Measurements from ENCODE around the gene ITPK1.

Gene ITPK1

DNA sequence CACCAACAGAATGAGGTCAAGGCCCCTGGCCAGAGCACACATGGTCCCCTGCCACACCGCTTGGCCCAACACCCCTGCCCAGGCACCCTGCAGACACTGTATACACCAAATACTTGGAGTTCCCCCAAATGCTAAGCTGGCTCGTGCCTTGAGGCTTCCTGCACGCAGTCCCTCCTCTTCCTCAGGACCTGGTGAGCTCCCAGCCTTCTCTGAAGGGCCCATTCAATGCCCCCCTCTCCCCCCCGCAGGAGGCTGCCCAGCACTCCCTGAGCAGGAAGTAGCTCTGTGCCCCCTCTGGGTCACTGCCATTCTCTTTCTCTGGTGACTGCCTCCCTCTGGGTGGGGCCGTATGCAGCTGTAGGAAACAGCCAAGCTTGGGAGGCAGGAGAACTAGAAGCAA, 75.3 kb downstream of the ITPK1 start:
- DNase-seq = peak in 1 of 2 donors; percentile 64

DNA sequence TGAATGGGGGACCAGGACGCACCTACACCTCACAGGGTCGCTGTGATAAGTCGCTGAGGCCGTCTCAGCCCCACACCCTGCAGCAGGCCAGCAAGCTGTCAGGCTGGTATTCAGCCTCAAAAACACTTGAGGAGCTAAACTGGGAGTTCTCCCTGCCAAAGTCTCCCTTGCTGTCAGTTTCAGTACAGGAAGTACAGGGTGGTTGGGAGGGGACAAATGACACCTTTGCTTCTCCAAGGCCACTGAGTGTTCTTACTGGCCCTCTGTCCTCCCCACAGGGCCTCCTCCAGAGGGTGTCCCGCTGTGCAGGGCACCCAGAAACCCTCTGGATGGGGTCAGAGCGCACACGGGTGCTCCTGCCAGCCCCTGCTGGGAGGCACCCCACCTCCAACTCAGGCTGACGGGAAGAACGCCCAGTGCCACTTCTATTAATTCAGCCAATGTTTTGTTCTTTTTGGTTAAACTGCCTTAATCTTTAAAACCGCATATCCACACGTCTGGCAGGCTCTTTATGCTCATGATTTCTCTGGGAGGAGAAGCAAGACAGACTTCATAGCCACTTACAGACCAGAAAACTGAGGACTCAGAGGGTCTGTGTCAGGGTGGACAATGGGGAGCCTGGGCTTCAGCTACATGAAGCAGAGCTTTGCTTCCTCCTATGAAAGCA, 75.9 kb downstream of the ITPK1 start:
- DNase-seq = no peak

DNA sequence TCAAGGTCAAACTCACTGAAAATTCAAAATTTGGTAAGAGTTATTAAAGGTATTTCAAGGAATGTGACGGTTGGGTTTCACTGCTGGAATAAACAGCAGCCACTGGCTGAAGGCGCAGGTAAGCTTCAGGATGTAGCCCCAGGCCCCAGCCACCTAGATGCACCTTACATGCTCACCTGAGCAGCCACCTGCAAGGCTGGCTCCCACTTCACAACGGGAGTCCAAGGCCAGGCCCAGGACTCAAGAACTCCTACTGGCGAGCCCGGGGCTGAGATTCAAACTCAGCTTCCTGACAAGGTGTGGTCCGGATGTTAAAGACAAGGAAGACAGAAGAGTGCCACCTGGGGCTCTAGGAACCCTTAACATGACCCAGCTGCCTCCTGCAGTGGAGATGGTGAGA, 78.4 kb downstream of the ITPK1 start:
- DNase-seq = no peak

DNA sequence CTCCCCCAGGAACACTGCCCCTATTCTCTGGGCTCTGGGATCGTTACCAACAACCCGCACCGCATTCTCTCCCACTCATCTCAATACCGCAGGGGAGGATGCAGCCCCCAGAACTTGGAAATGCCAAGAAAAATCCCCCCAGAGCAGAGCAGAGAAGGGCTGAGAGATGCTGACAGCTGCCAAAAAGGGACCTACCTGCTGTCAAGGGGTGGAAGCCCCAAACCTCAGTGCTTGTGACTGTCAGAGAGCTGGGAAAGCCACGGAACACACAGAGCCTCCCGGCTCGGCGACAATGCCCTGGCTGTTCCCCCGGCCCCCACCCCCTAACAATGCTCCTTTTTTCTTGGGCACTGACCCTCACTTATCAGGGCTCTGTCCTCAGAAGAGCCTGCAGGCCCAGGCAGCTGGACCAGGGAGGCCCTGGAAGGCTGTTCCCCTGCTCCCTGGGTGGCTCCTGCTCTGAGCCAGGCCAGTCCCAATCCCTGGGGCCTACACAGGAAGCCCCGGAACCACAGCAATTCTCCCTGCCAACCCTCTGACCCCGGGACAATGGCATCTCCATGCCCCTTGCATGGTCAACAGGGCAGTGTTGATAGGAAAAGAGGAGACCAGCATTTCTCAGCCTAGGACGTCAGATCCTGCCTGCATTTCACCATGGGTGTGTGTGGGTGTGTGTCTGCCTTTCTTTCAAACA, 78.9 kb downstream of the ITPK1 start:
- peak; percentile 93 for DNase-seq

DNA sequence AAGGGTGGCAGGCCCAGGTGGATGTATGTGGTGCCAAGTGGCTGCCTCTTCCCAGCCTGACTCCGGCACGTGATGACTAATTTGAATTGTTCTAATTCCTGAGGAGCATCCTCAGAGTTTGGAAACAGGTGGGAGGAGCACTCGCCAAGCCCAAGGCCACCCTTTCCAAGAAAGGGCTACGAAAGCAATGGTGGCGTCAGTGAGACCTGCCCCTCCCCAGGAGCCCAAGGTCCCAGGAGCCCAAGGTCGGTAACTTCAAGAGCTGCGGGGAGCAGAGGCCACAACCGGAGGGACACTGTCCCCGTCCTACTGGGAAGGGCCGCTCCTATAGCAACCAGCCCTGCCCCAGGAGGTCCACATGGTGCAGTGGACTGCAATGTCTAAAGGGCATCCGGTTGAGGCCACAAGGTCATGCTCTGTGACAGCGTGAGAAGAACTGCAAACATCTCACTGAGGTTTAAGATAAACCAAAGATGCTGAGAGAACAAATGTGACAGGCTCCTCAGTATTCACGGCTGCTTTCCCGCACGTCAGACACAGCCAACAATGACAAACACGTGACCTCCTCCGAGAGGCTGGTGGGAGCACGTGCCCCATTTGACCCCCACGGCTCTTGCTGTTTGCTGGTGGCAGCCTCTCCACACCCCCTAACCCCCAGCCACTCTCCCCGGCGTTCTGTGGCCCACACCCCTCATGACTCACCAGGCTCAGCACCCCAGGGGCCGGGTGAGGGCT, 79.6 kb downstream of the ITPK1 start:
- peak; percentile 93 to 94 for DNase-seq

DNA sequence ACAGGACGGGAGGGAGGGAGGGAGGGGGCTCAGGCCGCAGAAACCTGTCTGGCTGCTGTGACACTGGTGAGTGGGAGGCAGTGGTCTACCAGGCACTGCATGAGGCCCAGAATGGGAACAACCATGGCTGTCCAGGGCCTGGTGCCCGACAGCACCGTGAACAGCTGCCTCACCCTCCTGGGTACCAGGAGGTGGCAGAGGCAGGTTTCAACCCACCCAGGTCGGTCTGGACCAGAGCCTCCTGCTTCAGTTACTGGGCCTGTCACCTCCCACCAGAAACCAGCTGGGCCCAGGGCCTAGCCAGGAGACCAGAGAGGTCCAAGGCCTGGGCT, 80.2 kb downstream of the ITPK1 start:
- DNase-seq = no peak

DNA sequence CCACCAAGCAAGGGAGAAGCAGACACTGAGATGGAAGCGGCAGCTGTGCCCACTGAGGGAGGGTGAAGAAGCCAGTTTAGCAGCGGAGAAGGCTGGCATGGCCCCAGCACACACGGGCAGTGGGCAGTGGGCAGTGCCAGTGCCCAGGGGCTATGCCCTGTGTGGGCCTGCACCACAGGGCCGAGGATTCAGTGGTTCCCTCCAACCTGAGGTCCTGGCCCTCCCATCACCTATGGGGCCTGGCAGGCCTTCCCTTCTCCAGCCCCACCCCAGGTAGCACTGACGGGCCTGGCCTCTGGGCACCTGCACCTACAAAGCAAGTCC, 81.1 kb downstream of the ITPK1 start:
- DNase-seq = no peak

DNA sequence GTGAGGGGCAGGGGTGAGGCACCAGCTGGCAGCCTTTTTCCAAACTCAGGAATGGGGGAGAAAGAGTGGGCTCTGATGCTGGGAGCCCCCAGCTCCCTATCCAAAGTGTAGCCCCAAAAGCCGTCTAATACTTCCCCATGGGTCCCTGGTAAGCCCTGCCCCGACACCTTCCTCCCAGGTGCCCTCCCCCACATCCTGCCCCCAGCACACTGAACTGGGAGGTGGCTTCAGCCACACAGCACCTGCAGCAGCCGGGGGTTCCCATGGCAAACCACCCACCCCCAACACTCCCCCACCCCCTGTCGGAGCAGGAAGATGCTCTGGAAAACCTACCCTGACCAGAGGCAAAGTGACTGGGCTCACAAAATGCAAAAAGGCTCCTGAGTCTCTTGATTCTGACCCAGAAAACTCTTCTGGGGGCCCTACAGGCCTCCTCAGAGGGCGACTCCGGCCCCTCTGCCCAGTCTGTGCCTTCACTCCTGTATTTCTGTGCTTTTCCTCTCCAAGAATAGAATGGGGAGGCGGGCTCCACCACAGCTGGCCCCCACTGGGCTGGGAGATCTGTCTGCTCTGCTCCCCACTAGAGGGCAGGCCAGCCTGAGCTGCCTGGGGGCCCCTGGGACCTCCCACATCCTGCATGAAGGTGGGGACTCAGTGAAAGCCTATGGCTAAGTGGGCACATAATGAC, 81.6 kb downstream of the ITPK1 start:
- DNase-seq = peak; percentile 16 to 33

DNA sequence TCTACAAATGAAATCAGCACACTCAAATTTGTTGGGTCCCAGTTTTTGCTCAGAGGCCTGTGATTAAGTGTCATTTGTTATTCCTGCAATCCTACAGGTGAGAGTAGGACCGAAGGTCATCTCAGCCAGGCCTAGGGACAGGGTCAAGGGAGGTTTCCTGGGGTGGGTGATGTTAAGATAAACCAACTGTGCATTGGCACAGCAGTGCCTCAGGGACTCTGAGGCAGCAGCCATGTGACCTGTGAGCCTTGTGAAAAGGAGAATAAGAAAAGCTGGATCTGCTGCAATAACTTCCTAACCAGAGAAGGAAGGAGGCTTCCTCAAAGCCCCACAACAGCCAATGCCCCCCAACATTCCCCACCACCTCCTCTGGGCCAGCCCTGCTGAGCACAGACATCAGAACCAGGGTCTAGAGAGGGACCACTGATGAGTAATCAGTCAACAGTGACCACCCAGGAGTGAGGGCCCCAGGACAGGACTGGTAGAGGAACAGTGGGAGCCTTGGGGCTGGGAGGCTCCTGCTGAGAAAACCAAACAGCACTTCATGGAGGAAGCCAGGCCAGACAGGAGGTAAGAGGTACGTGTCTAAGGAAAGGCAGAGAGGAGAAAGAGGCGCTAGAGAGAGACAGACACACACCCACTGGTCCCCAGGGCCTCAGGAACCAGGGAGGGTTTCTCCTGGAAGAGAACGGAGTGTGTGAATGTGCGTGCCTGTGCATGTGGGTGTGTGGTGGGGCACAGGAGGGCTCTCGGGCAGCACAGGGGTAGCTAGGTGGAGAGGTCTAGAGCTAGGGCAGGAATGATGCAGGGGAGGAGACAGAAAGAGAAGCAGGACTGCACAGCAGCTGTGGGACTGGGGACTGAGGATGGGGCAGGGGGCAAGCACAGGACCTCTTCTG, 82.4 kb downstream of the ITPK1 start:
- DNase-seq = no peak

DNA sequence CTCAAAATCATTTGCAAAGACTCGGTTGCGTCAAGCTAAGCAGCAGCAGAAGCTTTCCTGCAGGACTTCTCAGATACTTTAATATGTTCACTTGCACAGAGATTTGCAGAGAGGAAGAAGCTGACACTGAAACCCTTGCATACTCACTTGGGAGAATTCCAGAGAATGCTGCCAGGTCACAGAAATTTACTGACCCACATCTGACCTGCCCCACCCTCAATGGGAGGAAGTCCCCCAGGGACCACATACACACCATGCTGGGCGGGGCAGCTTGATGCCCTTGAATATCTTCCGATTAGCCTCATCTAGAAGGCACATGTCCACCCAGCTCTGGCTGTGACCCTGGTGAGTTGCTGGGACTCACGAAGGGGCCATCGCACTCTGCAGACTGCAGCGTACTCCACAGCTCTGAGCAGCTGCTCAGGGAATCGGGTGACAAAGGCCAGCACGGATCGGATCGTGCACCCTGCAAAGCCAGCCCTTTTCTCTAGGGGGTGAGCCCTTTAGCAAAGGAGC, 83.2 kb downstream of the ITPK1 start:
- no peak for DNase-seq

DNA sequence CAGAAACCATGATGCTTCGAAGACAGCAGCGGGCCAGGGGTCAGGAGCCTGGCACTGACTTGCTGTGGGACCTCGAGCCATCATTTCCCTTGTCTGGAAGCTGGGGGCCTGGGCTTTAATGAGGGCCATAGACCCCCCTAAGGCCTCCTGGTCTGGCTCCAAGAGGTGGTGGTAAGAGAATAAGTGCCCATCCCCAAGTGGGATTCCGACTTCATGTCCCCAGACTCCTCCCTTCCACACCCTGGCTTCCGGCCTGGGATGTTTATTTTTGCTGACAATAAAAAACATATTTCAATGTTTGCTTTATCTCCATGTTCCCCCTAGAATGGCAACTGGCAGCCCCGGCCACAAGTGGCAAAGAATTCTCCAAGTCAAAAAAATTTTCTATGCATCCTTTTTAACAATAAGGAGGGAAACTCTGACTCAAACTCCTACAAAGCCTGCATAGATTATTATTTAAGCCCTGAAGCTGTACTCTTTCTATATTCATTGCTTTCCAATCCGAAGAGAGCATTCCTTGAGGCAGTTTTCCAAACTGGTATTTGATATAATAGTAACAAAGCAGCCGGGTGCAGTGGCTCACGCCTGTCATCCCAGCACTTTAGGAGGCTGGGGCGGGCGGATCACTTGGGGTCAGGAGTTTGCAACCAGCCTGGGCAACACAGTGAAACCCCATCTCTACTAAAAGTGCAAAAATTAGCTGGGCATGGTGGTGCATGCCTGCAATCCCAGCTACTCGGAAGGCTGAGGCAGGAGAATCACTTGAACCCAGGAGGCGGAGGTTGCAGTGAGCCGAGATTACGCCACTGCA, 84.0 kb downstream of the ITPK1 start:
- DNase-seq = no peak

DNA sequence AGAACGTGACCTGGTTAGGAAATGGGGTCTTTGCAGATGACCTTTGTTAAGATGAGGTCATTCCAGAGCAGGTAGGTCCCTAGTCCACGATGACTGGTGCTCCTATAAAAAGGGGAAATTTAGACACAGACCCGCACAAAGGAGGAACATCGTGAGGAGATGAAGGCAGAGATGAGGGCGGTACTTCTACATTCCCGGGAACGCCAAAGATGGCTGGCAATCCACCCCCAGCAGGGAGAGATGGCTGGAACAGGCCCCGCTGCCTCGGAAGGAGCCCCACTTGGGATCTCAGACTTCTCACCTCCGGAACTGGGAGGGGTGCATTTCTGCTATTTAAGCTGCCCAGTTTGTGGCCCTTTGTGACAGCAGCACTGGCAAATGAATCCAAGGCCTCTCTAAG, 85.0 kb downstream of the ITPK1 start:
- no peak for DNase-seq

DNA sequence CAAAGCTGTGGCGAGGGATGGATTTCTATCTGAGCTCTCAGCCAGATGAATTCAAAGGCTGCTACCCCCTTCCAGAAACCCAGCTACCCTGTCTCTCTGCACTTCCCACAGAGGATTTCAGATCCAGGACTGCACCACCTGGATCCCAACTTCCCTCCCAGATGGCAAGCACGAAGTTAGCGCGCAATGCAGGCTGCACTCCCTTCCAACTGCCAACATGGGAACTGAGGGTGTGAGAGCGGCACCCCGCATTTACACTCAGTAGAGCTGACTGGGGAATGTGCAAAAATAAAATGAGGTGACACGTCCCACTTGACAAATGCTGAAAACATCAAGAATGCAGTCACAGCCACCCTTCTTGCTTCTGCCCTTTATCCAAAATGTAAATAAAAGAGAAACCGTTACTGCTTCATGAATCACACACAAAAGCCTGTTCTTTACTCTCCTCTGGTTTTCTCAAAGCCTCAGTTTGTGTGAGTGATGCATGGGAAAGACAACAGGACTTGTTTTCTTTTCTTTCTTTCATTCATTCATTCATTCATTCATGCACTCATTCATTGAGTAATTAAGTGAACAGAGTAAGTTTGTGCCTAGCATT, 85.7 kb downstream of the ITPK1 start:
- peak; percentile 20 to 56 for DNase-seq

DNA sequence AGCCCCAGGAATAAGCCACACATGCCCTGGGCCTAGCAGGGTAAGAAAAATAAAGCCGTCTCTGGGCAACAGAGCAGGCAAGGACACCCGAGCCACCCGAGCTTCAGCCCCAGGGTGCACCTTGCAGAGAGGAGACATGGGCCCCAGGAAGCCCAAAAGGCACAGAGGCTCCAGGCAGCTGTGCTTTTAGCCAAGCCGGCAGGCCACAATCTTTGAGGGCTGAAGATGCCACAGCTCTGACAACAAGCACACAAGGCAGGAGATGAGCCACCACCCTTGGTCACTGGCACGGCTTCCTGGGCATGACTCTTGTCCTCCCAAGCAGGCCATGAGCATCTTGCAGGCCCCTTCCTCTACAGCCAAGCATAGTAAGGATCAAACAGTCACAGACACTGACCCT, 86.3 kb downstream of the ITPK1 start:
- no peak for DNase-seq

DNA sequence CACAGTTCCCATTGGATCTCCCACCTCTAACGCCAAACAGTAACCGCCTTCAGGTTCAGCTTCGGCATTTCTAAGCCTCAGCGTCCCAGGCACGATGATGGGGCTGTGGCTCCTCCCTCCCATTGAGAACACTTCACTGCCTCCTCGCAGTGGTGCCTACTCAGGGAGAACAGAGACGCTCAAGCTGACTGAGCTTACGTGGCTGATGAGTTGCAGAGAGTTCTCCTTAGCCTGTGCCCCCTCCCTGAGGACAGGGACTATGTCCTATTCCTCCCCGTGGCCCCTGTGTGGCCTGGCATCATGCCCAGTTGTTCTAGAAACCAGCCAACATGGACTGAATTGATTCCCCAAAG, 87.0 kb downstream of the ITPK1 start:
- DNase-seq = no peak

DNA sequence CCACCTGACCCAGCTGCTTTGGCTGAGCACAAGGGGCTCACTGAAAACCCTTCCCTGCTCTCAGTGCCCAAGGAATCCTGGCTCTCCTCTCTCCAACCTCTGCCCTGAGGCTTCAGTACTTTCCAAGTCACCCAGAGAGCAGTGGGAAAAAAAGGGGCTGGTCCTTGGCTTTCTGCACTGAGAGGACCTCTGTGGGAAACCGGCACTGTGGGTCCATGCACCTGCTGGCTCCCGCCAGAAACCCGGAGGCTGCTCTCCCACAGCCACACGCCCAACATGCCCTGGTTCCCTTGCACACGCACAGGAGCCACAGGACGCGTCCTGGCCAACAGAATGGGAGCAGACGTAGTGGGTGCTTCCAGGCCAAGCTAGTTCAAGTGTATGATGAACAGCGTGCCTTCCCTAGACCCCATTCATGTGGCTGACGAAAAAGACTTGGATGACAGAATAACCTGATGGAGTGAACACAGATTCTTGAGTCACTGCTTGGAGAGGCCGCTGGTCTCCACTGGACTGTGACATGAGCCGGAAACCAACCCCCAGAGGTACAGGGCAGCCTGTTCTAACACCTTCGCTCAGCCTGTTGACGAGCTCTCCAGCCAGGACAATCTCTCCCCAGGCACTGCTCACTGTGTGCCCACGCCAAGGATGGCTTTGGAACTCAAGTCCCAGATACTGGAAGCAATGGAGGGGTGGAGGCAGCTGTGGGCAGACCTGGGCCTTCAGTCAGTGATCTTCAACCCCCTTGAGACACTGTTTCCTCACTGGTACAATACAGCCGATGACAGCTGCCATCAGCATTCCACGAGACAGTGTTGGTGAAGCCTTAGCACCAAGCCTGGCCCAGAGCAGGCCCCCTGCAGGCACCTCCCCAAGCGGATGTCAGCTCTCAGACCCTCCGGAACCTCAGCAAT, 87.7 kb downstream of the ITPK1 start:
- no peak for DNase-seq

DNA sequence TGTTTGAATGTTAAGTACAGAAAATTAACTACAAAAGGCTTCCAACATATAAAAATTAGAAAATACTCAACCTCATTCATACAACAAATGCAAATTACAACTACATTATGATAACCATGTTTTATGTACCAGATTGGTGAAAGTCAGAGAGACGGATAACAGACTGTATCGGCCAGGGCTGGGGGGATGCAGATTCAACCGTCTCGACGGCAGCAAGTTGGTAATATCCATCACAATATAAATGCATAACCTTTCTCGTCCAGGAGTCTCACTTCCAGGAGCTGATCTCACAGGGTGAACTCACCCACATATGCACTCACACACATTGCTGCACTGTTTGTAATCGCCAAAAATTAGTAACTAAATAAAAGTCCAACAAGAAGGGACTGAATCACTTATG, 89.4 kb downstream of the ITPK1 start:
- DNase-seq = no peak

DNA sequence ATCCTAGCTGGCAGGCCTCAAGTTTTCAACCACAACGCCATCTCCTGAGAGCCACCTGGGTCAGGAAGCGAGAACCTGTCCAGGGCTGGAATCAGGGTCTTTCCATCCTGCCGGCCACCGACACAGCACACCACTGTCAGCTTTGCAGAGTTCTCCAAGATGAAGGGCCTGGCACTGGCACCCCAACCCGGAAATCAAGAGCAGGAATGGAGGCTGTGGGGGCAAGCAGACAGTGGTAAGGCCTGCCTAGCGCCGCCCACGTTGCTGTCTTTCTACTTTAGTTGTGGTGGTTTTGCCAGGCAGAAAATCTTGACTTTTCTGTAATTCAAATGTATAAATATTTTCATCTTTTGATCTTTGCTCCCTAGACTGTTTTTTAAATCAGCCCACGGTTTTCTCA, 90.7 kb downstream of the ITPK1 start:
- no peak for DNase-seq

DNA sequence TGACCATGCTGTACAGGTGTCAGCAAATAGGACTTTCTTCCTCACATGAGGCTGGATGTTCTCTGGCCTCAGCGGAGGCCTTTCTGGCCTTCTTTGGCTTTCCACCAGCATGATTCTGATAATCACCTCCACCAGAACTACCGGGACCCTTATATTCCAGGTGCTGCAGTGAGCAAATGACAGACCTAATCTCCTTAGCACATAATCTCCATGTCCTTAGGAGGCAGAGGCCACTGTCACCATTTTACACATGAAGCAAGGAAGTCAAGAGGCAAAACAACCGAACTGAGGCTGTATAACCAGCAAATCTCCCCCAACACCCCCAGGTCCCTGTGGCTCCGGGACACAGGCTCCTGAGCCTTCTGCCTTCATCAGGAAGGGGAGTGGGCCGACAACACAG, 91.2 kb downstream of the ITPK1 start:
- DNase-seq = no peak

DNA sequence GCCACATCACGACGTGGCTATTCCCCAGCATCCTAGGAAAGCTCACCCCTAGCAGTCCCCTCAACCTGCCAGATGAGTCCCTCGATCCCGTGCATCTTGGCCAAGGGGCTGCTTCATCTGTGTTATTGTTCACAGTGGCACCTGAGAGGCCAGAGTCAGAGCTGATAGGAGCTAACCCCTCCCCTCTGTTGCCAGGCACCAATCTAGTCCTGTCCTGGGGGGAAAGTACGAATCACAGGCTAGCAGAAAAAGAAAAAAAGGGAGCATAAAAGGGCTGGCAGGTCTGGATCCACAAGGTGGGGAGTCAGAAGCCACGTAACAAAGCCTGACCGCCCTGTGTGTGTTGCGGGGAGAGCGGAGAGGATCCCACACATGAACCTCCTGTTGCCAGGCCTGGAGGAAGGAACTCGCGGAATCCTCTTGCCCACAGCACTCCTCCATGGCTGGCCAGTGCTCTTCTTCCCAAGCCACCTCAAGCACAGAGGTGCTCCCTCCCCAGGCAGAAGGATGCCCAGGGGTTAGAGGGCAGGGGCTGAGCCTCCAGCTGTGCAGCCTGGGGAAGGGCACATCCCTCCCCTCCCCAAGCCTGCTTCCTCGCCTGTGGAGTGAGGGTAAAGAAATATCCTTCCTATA, 91.8 kb downstream of the ITPK1 start:
- no peak for DNase-seq

Data from hippocampal formation (tissue), 2 donors.